ENCODE results near the gene CCDC187.

GRCh38 chr9:136326061-136326760 lies 22.3 kb upstream of the CCDC187 start:
- TF ChIP-seq CTCF (conservative IDR thresholded peaks at IDR 0.05) = no peak
- TF ChIP-seq EZH2 (IDR thresholded peaks at IDR 0.05; ENCODE audit: low read depth) = no peak
